IMR-90 (cell line): ENCODE results near the gene TMEM238. TPM values are rescaled to one million over a fixed set of nuclear protein-coding genes. Genes with fewer than 3 reads are reported as not detected.

Experiments
- ATAC-seq: fragments of 200-7000 bp; cut with Tn5 transposase; 2 replicates; pipeline ENCODE4 v1.9.1; 2020; ENCODE audit warnings: low read depth, mild to moderate bottlenecking, moderate library complexity
- BruUV-seq: library from RNA; stranded (reverse); fragments of 400-500 nt; replicated peaks from 2 replicates; lab custom pipeline; 2021; lab: Mats Ljungman, UMichigan
- CTCF ChIA-PET: fragments of 300-600 bp; formaldehyde crosslinking; extraction: SDS; loops from one replicate; lab custom pipeline; 2021; ENCODE audit warnings: antibody characterized with exemption; lab: Yijun Ruan, JAX
- POLR2A ChIA-PET: fragments of 300-600 bp; sonication (Branson Sonifier 250); formaldehyde crosslinking; loops from one replicate; lab custom pipeline; 2022; ENCODE audit warnings: antibody characterized with exemption; ENCODE audit not compliant: unreplicated experiment; lab: Charles Lee
- DNase-seq: peaks from one replicate; pipeline ENCODE4 v3.0.0; 2013
- H2AFZ ChIP-seq: replicated peaks from 2 replicates; pipeline ENCODE3; 2013; ENCODE audit warnings: low read length, mild to moderate bottlenecking; ENCODE audit not compliant: poor library complexity
- H2AK5ac ChIP-seq: 2 replicates; pipeline ENCODE4 v1.6.1; 2013; ENCODE audit warnings: low read depth, low read length, inconsistent platforms
- H2AK9ac ChIP-seq: replicated peaks from 2 replicates; pipeline ENCODE3; 2013; ENCODE audit warnings: mild to moderate bottlenecking, low read depth, low read length, moderate library complexity; ENCODE audit not compliant: poor library complexity
- H2BK120ac ChIP-seq: 2 replicates; pipeline ENCODE4 v1.6.1; 2013; ENCODE audit warnings: low read depth, low read length, inconsistent platforms
- H2BK15ac ChIP-seq: 3 replicates; pipeline ENCODE4 v1.6.1; 2013; ENCODE audit warnings: low read depth, low read length, inconsistent platforms
- H2BK20ac ChIP-seq: 2 replicates; pipeline ENCODE4 v1.6.1; 2013; ENCODE audit warnings: low read depth, mild to moderate bottlenecking, inconsistent platforms, low read length, moderate library complexity
- H2BK5ac ChIP-seq: 2 replicates; pipeline ENCODE4 v1.6.1; 2013; ENCODE audit warnings: mild to moderate bottlenecking, low read depth, low read length, inconsistent platforms; ENCODE audit not compliant: poor library complexity, severe bottlenecking
- H3K14ac ChIP-seq: replicated peaks from 2 replicates; pipeline ENCODE4 v1.6.1; 2013; ENCODE audit warnings: low read depth, low read length, inconsistent platforms
- H3K18ac ChIP-seq: 2 replicates; pipeline ENCODE4 v1.6.1; 2013; ENCODE audit warnings: low read depth, low read length, control low read depth
- H3K23ac ChIP-seq: 2 replicates; pipeline ENCODE4 v1.6.1; 2013; ENCODE audit warnings: low read depth, low read length, inconsistent platforms
- H3K27ac ChIP-seq: 2 replicates; pipeline ENCODE4 v1.5.1; 2013; ENCODE audit warnings: mild to moderate bottlenecking, control low read depth, low read length; ENCODE audit not compliant: insufficient read depth
- H3K27me3 ChIP-seq: 2 replicates; pipeline ENCODE4 v1.6.1; 2013; ENCODE audit warnings: low read length; ENCODE audit not compliant: control insufficient read depth, insufficient read depth
- H3K36me3 ChIP-seq: 2 replicates; pipeline ENCODE4 v1.6.1; 2013; ENCODE audit warnings: low read length, mixed read lengths; ENCODE audit not compliant: control insufficient read depth, insufficient read depth
- H3K4ac ChIP-seq: 2 replicates; pipeline ENCODE4 v1.6.1; 2013; ENCODE audit warnings: low read depth, low read length, inconsistent platforms
- H3K4me1 ChIP-seq: 2 replicates; pipeline ENCODE4 v1.6.1; 2013; ENCODE audit warnings: low read length, mixed read lengths; ENCODE audit not compliant: control insufficient read depth, insufficient read depth
- H3K4me2 ChIP-seq: 2 replicates; pipeline ENCODE4 v1.6.1; 2013; ENCODE audit warnings: low read depth, mild to moderate bottlenecking, control low read depth, low read length, moderate library complexity
- H3K4me3 ChIP-seq: 2 replicates; pipeline ENCODE4 v1.5.1; 2013; ENCODE audit warnings: low read depth, mild to moderate bottlenecking, control low read depth, low read length, moderate library complexity; ENCODE audit not compliant: insufficient read depth
- H3K56ac ChIP-seq: 2 replicates; pipeline ENCODE4 v1.6.1; 2013; ENCODE audit warnings: low read length, inconsistent platforms; ENCODE audit not compliant: insufficient read depth; ENCODE audit errors: extremely low read depth
- H3K79me1 ChIP-seq, 2 experiments: 2 replicates each; pipeline ENCODE4 v1.6.1; 2013; ENCODE audit warnings: low read length in 2 of 2, inconsistent platforms in 1 of 2, low read depth in 1 of 2
- H3K9ac ChIP-seq: 2 replicates; pipeline ENCODE4 v1.6.1; 2013; ENCODE audit warnings: low read depth, low read length, control low read depth
- H3K9me1 ChIP-seq: 2 replicates; pipeline ENCODE4 v1.6.1; 2013; ENCODE audit warnings: low read length, inconsistent platforms; ENCODE audit not compliant: insufficient read depth
- H3K9me3 ChIP-seq: 2 replicates; pipeline ENCODE4 v1.6.1; 2013; ENCODE audit warnings: low read length; ENCODE audit not compliant: control insufficient read depth, insufficient read depth
- H4K20me1 ChIP-seq: 2 replicates; pipeline ENCODE4 v1.6.1; 2013; ENCODE audit warnings: low read length, inconsistent platforms; ENCODE audit not compliant: insufficient read depth
- H4K5ac ChIP-seq: 2 replicates; pipeline ENCODE4 v1.6.1; 2013; ENCODE audit warnings: mild to moderate bottlenecking, low read depth, low read length, control low read depth
- H4K8ac ChIP-seq, 2 experiments: 2 replicates each; pipeline ENCODE4 v1.6.1; 2013; ENCODE audit warnings: low read depth in 2 of 2, low read length in 2 of 2, control low read depth in 1 of 2, inconsistent platforms in 1 of 2
- H4K91ac ChIP-seq: 2 replicates; pipeline ENCODE4 v1.6.1; 2013; ENCODE audit warnings: low read depth, low read length, inconsistent platforms; ENCODE audit not compliant: insufficient read depth
- BHLHE40 ChIP-seq: fragments of 150-350 bp; IDR thresholded peaks from 2 replicates; pipeline ENCODE4 v1.6.1; 2016; ENCODE audit warnings: mild to moderate bottlenecking, low read depth, low read length
- CEBPB ChIP-seq: IDR thresholded peaks from 2 replicates; pipeline ENCODE4 v1.6.1; 2012; ENCODE audit warnings: low read depth, low read length, improper control_type of control experiment
- CHD1 ChIP-seq: IDR thresholded peaks from 2 replicates; pipeline ENCODE4 v1.6.1; 2012; ENCODE audit warnings: low read depth, low read length, improper control_type of control experiment
- FOS ChIP-seq: fragments of 150-350 bp; IDR thresholded peaks from 2 replicates; pipeline ENCODE4 v1.6.1; 2016; ENCODE audit warnings: low read depth, low read length
- MAFK ChIP-seq: IDR thresholded peaks from 2 replicates; pipeline ENCODE4 v1.6.1; 2012; ENCODE audit warnings: low read depth, low read length, improper control_type of control experiment
- MAZ ChIP-seq: IDR thresholded peaks from 2 replicates; pipeline ENCODE4 v1.6.1; 2012; ENCODE audit warnings: low read depth, mild to moderate bottlenecking, low read length, improper control_type of control experiment, moderate library complexity, borderline replicate concordance
- NFE2L2 ChIP-seq: fragments of 150-350 bp; IDR thresholded peaks from 2 replicates; pipeline ENCODE4 v1.6.1; 2016; ENCODE audit warnings: low read depth, mild to moderate bottlenecking, low read length
- POLR2A ChIP-seq: IDR thresholded peaks from 2 replicates; pipeline ENCODE4 v1.6.1; 2012; ENCODE audit warnings: mild to moderate bottlenecking, low read depth, low read length
- RAD21 ChIP-seq: IDR thresholded peaks from 2 replicates; pipeline ENCODE4 v1.6.1; 2012; ENCODE audit warnings: low read length, improper control_type of control experiment
- RCOR1 ChIP-seq: IDR thresholded peaks from 2 replicates; pipeline ENCODE4 v1.6.1; 2012; ENCODE audit warnings: mild to moderate bottlenecking, low read length, improper control_type of control experiment; ENCODE audit not compliant: insufficient replicate concordance
- SMC3 ChIP-seq: fragments of 150-350 bp; IDR thresholded peaks from 2 replicates; pipeline ENCODE4 v1.6.1; 2016; ENCODE audit warnings: low read depth, mild to moderate bottlenecking, antibody characterized with exemption, low read length, moderate library complexity
- WGBS, 2 experiments: methylation state at CpG; one replicate each; pipeline versions ENCODE4 v1.1.5 to v1.1.7; 2013; ENCODE audit warnings: missing lambda C conversion rate in 2 of 2; ENCODE audit not compliant: insufficient read length in 1 of 2; ENCODE audit errors: extremely low coverage in 2 of 2; 5-methylcytosine and 5-hydroxymethylcytosine counted together
- dilution Hi-C: fragments of 300-500 bp; cut with HindIII; formaldehyde crosslinking; loops from one replicate; pipeline ENCODE4 v1.14.3; 2018; ENCODE audit warnings: low sequenced_read_pairs; ENCODE audit not compliant: unreplicated experiment
- in situ Hi-C: fragments of 300-500 bp; cut with MboI; formaldehyde crosslinking; loops from 3 replicates; pipeline ENCODE4 v1.14.3; 2019; ENCODE audit warnings: low sequenced_read_pairs, inconsistent platforms, mixed read lengths
- intact Hi-C: fragments of 100-400 bp; cut with micrococcal nuclease; formaldehyde crosslinking; loops from 2 replicates; pipeline ENCODE4 v1.10.0; 2022
- polyA plus RNA-seq, 3 experiments: library from polyadenylated mRNA; depleted of rRNA; stranded (reverse); fragments of >200 nt; gene quantifications; 2 replicates each; pipeline ENCODE4 v1.2.3, GENCODE V29; 2012; ENCODE audit warnings: low replicate concordance in 1 of 3
- total RNA-seq: library from RNA; depleted of rRNA; stranded (reverse); fragments of >200 nt; gene quantifications from 2 replicates; pipeline ENCODE4 v1.2.3, GENCODE V29; 2012
- TF ChIP-seq, protein P1 (sequence below): fragments of 150-350 bp; IDR thresholded peaks from 2 replicates; pipeline ENCODE4 v1.6.1; 2017; ENCODE audit warnings: mild to moderate bottlenecking, antibody characterized with exemption, low read length, low read depth
- TF ChIP-seq, protein P2 (sequence below): conservative IDR thresholded peaks from 2 replicates; pipeline ENCODE4 v1.5.1; 2012; ENCODE audit warnings: mild to moderate bottlenecking, low read depth, low read length, improper control_type of control experiment

TMEM238 gene
- total and polyA plus RNA-seq, 2 of the 4 experiments (the other 2 are of a cell fraction), result not detected

DNA sequence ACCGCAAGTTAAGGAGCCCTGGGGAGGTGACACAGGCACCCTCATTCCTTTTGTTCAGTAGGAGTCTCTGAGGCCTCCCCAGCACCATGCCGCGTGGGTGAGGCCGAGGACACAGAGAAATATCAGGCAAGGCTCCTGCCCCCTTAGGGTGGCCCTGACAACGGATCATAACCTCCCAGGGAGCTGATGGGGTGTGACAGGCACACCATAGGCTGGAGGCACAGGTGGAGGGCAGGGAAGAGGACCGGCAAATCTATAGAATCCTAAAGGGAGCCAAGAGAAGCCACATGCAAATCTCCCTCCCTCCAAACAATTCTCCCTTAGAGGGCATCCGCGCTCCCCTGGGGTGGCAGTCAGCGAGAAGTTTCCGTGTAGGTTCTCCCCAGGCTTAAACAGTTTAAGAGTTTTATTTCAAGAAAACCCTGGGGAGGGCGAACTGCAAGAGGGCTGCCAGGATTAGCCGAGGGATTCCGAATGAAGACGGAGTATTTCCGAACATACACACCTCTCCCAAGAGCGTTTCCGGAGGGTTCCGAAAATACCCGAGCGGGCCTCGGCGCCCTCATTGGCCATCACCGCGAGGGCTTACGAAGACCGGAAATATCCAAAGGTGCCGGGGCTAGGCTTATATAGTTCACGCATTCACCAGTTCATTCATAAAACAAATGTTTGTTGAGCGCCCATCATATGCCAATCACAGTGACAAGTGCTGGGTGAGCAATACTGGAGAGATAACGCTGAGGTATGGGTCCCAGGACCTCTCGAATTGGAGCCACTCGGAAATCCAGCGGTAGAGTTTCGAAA lies 1.0 kb upstream of the TMEM238 start:
- Histone ChIP-seq H2BK20ac (peak overlapping the region; percentile 91), H4K20me1 (peaks cover 44% of the 10 kb centered on the region), H3K9me3 (no peaks in the 10 kb centered on the region), H3K4me2 (peak overlapping the region; percentile 91), H2BK120ac (peak overlapping the region; percentile 97), H3K23ac (peak overlapping the region; percentile 99), H2BK5ac (peak overlapping the region; percentile 89), H4K5ac (peak overlapping the region; percentile 96), H3K4ac (peak overlapping the region; percentile 98), H2AK5ac (peak overlapping the region; percentile 98), H3K4me3 (peak overlapping the region; percentile 51), H3K79me1 (peaks cover 18 to 47% of the 10 kb centered on the region in 2 experiments), H3K14ac (peak overlapping the region; percentile 100), H3K36me3 (peaks cover 37% of the 10 kb centered on the region), H2AK9ac (peak overlapping the region; percentile 86), H3K9me1 (peaks cover 23% of the 10 kb centered on the region), H3K18ac (peak overlapping the region; percentile 98), H2BK15ac (peak overlapping the region; percentile 82; the same call in 1 of the 3 replicates), H3K4me1 (peaks cover 39% of the 10 kb centered on the region), H3K27ac (peak overlapping the region; percentile 93), H3K27me3 (no peaks in the 10 kb centered on the region), H4K8ac (peak overlapping the region; percentile 79 to 99), H3K56ac (peak overlapping the region; percentile 99), H2AFZ (peak overlapping the region; percentile 90), H4K91ac (peak overlapping the region; percentile 98), H3K9ac (peak overlapping the region; percentile 96)
- POLR2A ChIA-PET, result interaction anchor here (0.5 kb wide), 1 partner anchor 1306 kb away, joined by 3 read pairs; no protein-coding TSS in a partner anchor
- CTCF ChIA-PET, result interaction anchor here (0.6 kb wide), 1 partner anchor 34 kb away, joined by 3 read pairs; no protein-coding TSS in a partner anchor
- peak; percentile 82 for ATAC-seq
- peak; percentile 94 for DNase-seq
- dilution Hi-C loops, result no loop called here
- 5% methylated on average over 8 of the region's 34 CpGs; no CpG with 5 or more reads in 1 of the 2 experiments for WGBS, 2 experiments
- intact Hi-C loops, result loop anchor here (5.0 kb wide), 2 partner anchors 83 to 103 kb away; partner anchors contain the start of genes BRSK1 and HSPBP1
- BruUV-seq, result no TSS peak
- no peak for TF ChIP-seq CHD1
- TF ChIP-seq, protein P1, sequence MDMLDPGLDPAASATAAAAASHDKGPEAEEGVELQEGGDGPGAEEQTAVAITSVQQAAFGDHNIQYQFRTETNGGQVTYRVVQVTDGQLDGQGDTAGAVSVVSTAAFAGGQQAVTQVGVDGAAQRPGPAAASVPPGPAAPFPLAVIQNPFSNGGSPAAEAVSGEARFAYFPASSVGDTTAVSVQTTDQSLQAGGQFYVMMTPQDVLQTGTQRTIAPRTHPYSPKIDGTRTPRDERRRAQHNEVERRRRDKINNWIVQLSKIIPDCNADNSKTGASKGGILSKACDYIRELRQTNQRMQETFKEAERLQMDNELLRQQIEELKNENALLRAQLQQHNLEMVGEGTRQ, result no peak
- no peak for TF ChIP-seq NFE2L2
- TF ChIP-seq RAD21, result no peak
- TF ChIP-seq FOS, result no peak
- TF ChIP-seq SMC3, result no peak
- TF ChIP-seq MAFK, result no peak
- no peak for TF ChIP-seq CEBPB
- TF ChIP-seq RCOR1, result no peak
- no peak for TF ChIP-seq POLR2A
- TF ChIP-seq BHLHE40, result no peak
- TF ChIP-seq, protein P2, sequence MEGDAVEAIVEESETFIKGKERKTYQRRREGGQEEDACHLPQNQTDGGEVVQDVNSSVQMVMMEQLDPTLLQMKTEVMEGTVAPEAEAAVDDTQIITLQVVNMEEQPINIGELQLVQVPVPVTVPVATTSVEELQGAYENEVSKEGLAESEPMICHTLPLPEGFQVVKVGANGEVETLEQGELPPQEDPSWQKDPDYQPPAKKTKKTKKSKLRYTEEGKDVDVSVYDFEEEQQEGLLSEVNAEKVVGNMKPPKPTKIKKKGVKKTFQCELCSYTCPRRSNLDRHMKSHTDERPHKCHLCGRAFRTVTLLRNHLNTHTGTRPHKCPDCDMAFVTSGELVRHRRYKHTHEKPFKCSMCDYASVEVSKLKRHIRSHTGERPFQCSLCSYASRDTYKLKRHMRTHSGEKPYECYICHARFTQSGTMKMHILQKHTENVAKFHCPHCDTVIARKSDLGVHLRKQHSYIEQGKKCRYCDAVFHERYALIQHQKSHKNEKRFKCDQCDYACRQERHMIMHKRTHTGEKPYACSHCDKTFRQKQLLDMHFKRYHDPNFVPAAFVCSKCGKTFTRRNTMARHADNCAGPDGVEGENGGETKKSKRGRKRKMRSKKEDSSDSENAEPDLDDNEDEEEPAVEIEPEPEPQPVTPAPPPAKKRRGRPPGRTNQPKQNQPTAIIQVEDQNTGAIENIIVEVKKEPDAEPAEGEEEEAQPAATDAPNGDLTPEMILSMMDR, result no peak
- no peak for TF ChIP-seq MAZ
- in situ Hi-C loops, result loop anchor here (10.0 kb wide), 1 partner anchor 90 kb away; no protein-coding TSS in a partner anchor
